ENCODE measurements around the gene ZYG11A. TPM values are rescaled to one million over a fixed set of nuclear protein-coding genes. Genes with fewer than 3 reads are reported as not detected.

Gene ZYG11A
- total RNA-seq, 6 donors from 2014 or later: 0.10 to 0.15 (median 0.10) TPM; not detected in 3

DNA sequence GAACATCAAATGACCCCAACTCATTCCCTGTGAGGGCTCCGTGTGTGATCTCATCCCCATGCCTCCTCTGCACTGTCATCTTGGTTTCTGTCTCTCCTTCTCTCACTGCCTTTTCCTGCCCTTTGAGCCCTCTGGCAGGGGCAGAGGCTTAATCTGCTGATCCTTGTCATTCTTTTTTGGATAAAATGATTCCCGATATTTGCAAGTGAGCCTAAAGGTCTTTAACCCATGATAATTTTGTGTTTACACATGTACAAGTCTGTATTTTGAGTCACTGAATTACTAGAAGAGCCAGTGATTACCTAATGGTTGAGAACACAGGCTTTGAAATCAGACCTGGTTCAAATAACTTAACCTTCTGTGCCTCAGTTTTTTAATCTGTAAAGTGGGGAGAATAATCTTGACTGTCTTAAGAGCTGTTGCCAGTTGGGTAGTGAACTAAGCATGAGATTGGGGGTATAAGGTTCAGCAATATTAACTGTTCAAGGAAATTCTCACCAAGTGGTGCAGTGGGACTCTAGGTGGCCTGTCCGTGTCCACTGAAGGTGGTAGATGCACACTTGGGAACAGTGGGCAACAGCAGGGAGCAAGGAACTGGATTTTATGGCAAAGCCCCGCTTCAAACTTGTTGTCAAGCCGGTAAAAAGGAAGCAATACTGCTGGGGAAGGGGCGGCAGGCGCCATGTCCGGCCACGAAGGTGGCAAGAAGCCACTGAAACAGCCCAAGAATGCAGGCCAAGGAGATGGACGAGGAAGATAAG is 77.3 kb downstream of the ZYG11A start:
- Histone ChIP-seq H3K27me3 (no peaks in the 10 kb centered on the region), H3K9me3 (no peaks in the 10 kb centered on the region), H3K36me3 (no peaks in the 10 kb centered on the region), H3K27ac (peak overlapping the region in 1 of 4 donors; percentile 84), H3K4me3 (peak overlapping the region in 2 of 4 donors; percentile 78 to 79), H3K4me1 (peaks cover 2 to 20% (median 5%) of the 10 kb centered on the region in 4 donors)
- DNase-seq (peak in 1 of 2 donors; percentile 52), ATAC-seq (ENCODE audit: low FRiP score in 2 of 2) (no peak)
- TF ChIP-seq, protein P1, sequence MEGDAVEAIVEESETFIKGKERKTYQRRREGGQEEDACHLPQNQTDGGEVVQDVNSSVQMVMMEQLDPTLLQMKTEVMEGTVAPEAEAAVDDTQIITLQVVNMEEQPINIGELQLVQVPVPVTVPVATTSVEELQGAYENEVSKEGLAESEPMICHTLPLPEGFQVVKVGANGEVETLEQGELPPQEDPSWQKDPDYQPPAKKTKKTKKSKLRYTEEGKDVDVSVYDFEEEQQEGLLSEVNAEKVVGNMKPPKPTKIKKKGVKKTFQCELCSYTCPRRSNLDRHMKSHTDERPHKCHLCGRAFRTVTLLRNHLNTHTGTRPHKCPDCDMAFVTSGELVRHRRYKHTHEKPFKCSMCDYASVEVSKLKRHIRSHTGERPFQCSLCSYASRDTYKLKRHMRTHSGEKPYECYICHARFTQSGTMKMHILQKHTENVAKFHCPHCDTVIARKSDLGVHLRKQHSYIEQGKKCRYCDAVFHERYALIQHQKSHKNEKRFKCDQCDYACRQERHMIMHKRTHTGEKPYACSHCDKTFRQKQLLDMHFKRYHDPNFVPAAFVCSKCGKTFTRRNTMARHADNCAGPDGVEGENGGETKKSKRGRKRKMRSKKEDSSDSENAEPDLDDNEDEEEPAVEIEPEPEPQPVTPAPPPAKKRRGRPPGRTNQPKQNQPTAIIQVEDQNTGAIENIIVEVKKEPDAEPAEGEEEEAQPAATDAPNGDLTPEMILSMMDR (IDR thresholded peaks at IDR 0.05): no peak
- TF ChIP-seq EP300 (IDR thresholded peaks at IDR 0.05) (no peak), POLR2A (IDR thresholded peaks at IDR 0.05) (no peak), POLR2AphosphoS5 (IDR thresholded peaks at IDR 0.05) (no peak)
- 88 to 91% methylated on average over 10 of the region's 10 CpGs for WGBS, 2 donors

- Histone ChIP-seq H3K4me1 (peaks cover 2 to 23% (median 6%) of the 10 kb centered on the region in 4 donors), H3K9me3 (no peaks in the 10 kb centered on the region), H3K4me3 (peak overlapping the region; percentile 45 to 79 (median 74)), H3K27ac (peak overlapping the region; percentile 76 to 87 (median 84)), H3K36me3 (no peaks in the 10 kb centered on the region), H3K27me3 (no peaks in the 10 kb centered on the region)
- TF ChIP-seq EP300 (IDR thresholded peaks at IDR 0.05) (no peak), POLR2A (IDR thresholded peaks at IDR 0.05) (no peak), POLR2AphosphoS5 (IDR thresholded peaks at IDR 0.05) (no peak)
- TF ChIP-seq, protein P1 (IDR thresholded peaks at IDR 0.05): no peak
- 34 to 68% methylated on average over 13 of the region's 35 CpGs for WGBS, 2 donors
- ATAC-seq (ENCODE audit: low FRiP score in 2 of 2): peak; percentile 68 to 72
- DNase-seq: peak in 1 of 2 donors; percentile 88
Measured at GRCh38 chr1:52920791-52921291, 78.3 kb downstream of the ZYG11A start.

GRCh38 chr1:52925571-52926005 is 83.0 kb downstream of the ZYG11A start:
- H3K27ac ChIP-seq: no peak overlapping the region
- H3K4me1 ChIP-seq: peaks cover 21 to 47% (median 26%) of the 10 kb centered on the region in 4 donors
- no peaks in the 10 kb centered on the region for H3K27me3 ChIP-seq
- peak overlapping the region in 2 of 4 donors; percentile 14 to 24 for H3K4me3 ChIP-seq
- WGBS, 2 donors: 47 to 49% methylated on average over 5 of the region's 5 CpGs
- no peak for ATAC-seq (ENCODE audit: low FRiP score in 2 of 2)
- no peaks in the 10 kb centered on the region for H3K9me3 ChIP-seq
- H3K36me3 ChIP-seq: no peaks in the 10 kb centered on the region
- DNase-seq: no peak
- TF ChIP-seq POLR2AphosphoS5 (IDR thresholded peaks at IDR 0.05): no peak
- TF ChIP-seq, protein P1 (IDR thresholded peaks at IDR 0.05): no peak
- no peak for TF ChIP-seq POLR2A (IDR thresholded peaks at IDR 0.05)
- TF ChIP-seq EP300 (IDR thresholded peaks at IDR 0.05): no peak

DNA sequence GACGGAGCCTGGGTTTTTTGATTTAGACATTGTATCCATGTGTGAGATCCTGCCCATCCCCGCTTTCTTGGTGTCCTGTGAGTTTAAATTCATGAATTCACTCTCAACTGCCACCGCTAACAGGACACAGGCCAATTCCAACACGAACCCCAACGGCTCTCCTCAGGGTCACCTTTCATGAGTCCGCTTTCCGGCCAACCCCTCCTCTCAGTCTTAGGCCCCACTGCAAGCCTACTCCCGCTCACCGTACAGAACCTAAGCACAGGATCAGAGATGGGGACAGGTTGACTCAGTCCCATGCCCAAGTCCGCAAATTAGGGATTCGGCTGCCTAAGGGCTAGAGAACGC is 84.3 kb downstream of the ZYG11A start:
- Histone ChIP-seq H3K9me3 (no peaks in the 10 kb centered on the region), H3K4me3 (peak overlapping the region; percentile 26 to 77 (median 66)), H3K4me1 (peaks cover 20 to 35% (median 22%) of the 10 kb centered on the region in 4 donors), H3K36me3 (no peaks in the 10 kb centered on the region), H3K27ac (peak overlapping the region; percentile 63 to 82 (median 78)), H3K27me3 (no peaks in the 10 kb centered on the region)
- TF ChIP-seq POLR2AphosphoS5 (IDR thresholded peaks at IDR 0.05): no peak
- no peak for DNase-seq
- 30 to 36% methylated on average over 9 to 11 of the region's 12 CpGs for WGBS, 2 donors
- no peak for ATAC-seq (ENCODE audit: low FRiP score in 2 of 2)

DNA sequence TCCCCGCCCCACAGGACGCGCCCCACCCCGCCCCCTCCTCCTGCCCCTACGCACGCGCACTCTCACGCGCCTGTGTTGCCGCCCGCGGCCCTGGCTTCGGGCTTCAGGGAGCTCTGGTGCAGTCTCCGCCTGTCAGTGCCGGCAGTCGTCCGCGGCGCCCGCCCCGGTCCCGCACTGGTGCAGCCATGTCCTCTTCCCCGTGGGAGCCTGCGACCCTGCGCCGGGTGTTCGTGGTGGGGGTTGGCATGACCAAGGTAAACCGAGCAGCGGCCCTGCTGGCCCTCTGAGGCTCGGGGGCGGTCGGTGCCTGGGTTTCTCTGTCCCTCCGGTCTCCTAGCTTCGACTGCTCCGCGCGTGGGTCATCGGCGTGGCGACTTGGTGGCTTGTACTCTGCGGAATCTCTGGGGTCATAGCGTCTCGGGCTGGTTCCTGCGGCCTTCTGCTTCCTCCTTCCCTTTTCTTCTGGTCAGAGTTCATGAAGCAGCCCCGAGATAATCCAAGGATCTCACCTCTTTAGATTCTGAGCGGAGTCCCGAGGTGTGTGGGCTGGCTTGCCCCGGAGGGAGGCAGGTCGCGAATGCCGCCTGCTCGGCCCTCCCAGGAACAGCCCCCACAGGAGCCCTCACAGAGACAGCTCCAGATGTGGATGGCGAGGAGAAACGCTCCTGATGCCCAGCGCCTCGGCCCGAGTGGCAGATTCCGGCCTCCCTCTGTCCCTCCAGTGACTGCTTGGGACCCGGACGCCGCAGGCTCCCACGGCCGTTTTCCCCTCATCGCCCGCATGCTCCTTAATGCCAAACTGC is 84.9 kb downstream of the ZYG11A start, which contains the start of gene SCP2:
TSS of gene SCP2 (plus strand) at position 65 of the 803 bp plus-strand sequence. CDS start at position 186, 121 bp downstream.
- 0 to 3% methylated on average over 30 to 35 of the region's 65 CpGs for WGBS, 2 donors
- peak; percentile 47 to 73 for TF ChIP-seq POLR2AphosphoS5 (IDR thresholded peaks at IDR 0.05)
- no peak for TF ChIP-seq EP300 (IDR thresholded peaks at IDR 0.05)
- TF ChIP-seq, protein P1 (IDR thresholded peaks at IDR 0.05): no peak
- TF ChIP-seq POLR2A (IDR thresholded peaks at IDR 0.05): peak in 3 of 4 donors; percentile 24 to 81 (median 33)
- Histone ChIP-seq H3K36me3 (no peaks in the 10 kb centered on the region), H3K27ac (peak within 1 kb of the TSS; percentile 63 to 82 (median 78)), H3K27me3 (no peaks in the 10 kb centered on the region), H3K4me3 (peak within 1 kb of the TSS; percentile 26 to 77 (median 66)), H3K4me1 (peaks cover 19 to 30% (median 22%) of the 10 kb centered on the region in 4 donors), H3K9me3 (no peaks in the 10 kb centered on the region)
- ATAC-seq (ENCODE audit: low FRiP score in 2 of 2) (peak; percentile 92 to 97), DNase-seq (peak; percentile 76 to 96)
